Fibroblast of pulmonary artery (primary cell): ENCODE data around the gene HOXA9.

Source experiments
- DNase-seq: peaks from one replicate; pipeline ENCODE4 v3.0.0-alpha.2; 2010; ENCODE audit warnings: low read depth
- H3K4me3 ChIP-seq: replicated peaks from 2 replicates; pipeline ENCODE4 v1.5.1; 2011; ENCODE audit warnings: low read depth, mild to moderate bottlenecking, control low read depth, low read length, moderate library complexity
- TF ChIP-seq, protein P1 (sequence below): IDR thresholded peaks from 2 replicates; pipeline ENCODE4 v1.5.1; 2011; ENCODE audit warnings: mild to moderate bottlenecking, control low read depth, low read length, inconsistent platforms; ENCODE audit errors: missing control alignments

Gene HOXA9

DNA sequence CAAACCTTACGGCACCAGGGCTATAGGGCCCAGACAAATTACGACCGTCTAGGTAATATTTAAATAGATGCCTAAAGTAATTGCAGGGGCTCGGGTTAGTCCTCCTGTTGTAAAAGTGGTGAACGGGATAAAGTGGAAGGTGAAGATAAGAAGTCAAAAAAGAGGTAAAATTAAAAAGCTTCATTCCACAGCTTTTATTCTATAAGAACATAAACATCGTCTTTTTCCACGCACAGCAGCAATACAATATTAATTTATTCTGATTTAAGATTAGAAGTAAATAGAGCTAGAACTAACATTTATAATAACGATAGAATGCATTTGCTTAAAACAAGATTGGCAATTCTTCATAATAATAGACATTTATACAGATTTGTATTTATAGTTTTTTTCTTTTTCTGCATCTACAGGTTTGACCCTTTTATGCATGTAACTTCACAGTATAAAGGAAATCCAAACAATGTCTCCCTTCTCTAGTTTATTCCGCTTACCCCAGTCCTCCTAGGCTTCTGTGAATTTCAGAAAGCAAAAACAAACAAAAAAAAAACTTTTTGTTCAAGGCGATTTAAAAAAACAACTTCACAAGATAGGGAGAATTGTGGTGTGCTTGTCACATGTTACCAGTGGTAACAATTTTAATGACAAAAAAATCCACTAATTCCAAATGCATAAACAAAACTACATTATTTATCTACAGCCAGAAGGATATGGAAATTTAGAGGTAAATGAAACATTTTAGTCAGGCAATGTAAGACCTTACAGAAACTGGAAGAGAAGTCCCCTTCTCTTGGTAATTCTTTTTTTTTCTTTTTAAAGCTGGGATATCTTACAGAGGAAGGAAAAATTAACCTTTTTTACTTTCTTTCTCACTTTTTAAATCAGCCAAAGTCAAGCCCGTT is 5.3 kb upstream of the HOXA9 start:
- DNase-seq, result no peak
- TF ChIP-seq, protein P1, sequence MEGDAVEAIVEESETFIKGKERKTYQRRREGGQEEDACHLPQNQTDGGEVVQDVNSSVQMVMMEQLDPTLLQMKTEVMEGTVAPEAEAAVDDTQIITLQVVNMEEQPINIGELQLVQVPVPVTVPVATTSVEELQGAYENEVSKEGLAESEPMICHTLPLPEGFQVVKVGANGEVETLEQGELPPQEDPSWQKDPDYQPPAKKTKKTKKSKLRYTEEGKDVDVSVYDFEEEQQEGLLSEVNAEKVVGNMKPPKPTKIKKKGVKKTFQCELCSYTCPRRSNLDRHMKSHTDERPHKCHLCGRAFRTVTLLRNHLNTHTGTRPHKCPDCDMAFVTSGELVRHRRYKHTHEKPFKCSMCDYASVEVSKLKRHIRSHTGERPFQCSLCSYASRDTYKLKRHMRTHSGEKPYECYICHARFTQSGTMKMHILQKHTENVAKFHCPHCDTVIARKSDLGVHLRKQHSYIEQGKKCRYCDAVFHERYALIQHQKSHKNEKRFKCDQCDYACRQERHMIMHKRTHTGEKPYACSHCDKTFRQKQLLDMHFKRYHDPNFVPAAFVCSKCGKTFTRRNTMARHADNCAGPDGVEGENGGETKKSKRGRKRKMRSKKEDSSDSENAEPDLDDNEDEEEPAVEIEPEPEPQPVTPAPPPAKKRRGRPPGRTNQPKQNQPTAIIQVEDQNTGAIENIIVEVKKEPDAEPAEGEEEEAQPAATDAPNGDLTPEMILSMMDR, result no peak
- H3K4me3 ChIP-seq, result no peak overlapping the region

- H3K4me3 ChIP-seq, result no peak overlapping the region
- no peak for DNase-seq
These were observed 4.5 kb upstream of the HOXA9 start for GRCh38 chr7:27169658-27170425.

GRCh38 chr7:27168265-27168947 is 3.1 kb upstream of the HOXA9 start:
- TF ChIP-seq, protein P1, result no peak
- no peak overlapping the region for H3K4me3 ChIP-seq
- no peak for DNase-seq

More at GRCh38 chr7:27169658-27170425, 4.5 kb upstream of the HOXA9 start:
- TF ChIP-seq, protein P1, result no peak

- no peak overlapping the region for H3K4me3 ChIP-seq
- DNase-seq, result no peak
- TF ChIP-seq, protein P1, result no peak
These were observed 2.6 kb upstream of the HOXA9 start for GRCh38 chr7:27167916-27168264.

DNA sequence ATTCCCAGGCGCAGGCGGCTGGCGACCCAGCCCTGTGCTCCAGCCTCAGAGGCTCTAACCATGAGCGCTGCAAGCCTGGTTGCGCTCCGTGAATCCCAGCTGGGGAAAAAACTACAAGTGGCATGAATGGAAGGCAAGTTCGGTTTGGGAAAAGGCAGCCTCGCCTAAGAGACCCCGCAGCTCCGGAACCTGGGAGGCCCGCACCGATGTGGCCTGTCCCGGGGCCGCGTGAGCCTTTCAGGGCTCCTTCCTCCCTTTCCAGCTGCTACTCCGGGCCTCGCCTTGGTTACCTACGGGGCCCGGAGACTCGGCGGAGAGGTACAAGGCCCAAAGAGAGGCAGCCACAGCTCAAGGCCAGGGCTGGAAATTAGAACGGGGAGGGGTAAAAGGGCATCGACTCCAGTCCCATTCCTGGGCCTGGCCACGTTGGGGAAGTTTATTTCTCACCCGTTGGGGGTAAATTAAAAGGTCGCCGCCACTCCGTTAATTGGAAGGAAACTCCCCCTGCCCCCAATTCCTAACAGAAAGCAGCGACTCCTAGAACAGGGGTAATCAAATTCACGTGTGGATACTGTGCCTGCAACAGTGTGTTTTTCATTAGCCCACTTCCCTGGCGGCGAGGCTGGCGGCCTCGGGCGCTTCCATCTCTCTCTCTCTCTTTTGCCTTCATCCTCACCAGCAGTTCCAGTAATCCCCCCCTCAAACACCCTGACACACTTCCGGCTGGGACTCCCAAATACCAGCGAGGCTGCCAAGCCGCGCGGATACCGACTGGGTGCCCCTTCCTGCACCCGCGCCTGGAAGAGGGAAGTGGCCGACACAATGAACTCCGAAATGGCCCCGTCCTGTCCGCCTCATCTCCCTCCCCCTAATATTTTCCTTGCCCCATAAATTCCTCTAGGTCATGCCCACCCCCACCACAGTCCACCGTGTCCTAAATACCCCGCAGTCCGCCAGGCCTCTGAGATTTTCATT is 1.5 kb upstream of the HOXA9 start:
- TF ChIP-seq, protein P1, result no peak
- no peak for DNase-seq
- no peak overlapping the region for H3K4me3 ChIP-seq

DNA sequence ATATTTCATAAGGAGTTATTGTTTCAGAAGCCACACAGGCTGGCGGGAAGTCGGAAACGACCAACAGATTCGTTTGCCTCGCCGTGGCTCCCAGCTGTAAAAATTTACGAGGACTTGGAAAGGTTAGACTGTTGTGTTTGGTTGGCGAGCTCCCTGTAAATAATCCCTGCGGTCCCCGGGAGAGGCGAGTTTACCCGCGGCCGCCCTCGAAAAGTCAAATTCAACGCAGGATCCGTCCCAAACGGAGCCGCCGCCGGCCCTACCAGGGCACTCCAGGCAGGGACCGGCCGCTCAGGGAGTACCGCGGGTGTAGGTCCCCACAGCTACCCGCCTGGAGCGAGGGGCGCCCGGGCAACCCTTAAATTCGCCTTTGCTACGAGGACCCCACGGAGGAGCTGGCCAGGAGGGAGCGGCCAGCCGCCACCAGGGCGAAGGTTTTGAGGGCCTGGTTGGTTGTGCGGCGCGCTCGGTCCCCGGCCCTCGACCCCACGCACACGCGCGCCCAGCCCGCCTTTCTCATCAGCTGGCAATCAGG is 726 bp upstream of the HOXA9 start:
- DNase-seq, result no peak
- no peak overlapping the region for H3K4me3 ChIP-seq
- TF ChIP-seq, protein P1, result no peak
